ENCODE data around the gene DOCK9. TPM values are rescaled to one million over a fixed set of nuclear protein-coding genes. Genes with fewer than 3 reads are reported as not detected.

Gene DOCK9
- total RNA-seq, 1 experiment from 2014 or later = 4.5 TPM

DNA sequence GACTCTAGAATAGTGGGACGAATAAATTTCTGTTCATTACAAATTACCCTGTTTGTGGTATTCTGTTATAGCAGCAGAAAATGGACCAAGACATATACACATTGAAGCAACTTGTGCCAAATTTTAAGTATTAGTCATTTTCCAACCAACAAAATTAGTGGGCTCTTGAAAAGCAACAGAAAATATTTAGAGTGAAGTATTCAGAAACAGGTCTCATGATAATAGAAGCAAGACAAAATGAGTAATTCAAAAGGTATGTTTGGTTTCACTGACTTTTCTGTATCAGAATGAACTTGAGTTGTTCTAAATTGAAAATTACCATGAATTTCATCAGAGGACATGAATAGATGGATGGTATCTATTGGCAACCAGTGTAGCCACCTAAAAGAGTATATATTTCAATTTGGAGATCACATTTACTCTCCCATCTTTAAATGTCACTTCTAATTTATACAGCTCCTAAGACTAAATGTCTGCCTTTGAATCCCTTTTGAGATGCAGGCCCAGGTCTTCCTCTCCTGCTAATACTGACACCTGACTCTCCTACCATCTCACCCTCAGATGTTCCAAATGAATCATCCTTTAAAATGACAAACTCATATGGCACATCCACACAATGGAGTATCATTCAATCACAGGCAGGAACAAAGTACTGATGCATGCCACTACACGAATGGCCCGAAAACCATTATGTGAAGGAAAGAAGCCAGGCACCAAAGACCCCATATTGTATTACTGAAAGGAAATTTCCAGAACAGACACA is 40.7 kb upstream of the DOCK9 start:
- Histone ChIP-seq H3K27me3 (replicated peaks; ENCODE audit: insufficient read depth, low read depth, low read length, poor library complexity) (no peaks in the 10 kb centered on the region), H3K36me3 (ENCODE audit: insufficient read depth, low read length, poor library complexity, severe bottlenecking) (no peaks in the 10 kb centered on the region), H3K9me3 (ENCODE audit: low read depth, low read length, poor library complexity, severe bottlenecking) (no peaks in the 10 kb centered on the region), H3K4me1 (ENCODE audit: insufficient read depth, low read length, poor library complexity, severe bottlenecking) (no peaks in the 10 kb centered on the region), H3K4me3 (ENCODE audit: low read depth, low read length, poor library complexity, severe bottlenecking) (no peak overlapping the region), H3K27ac (ENCODE audit: low read depth, low read length, poor library complexity, severe bottlenecking) (no peak overlapping the region)
- ChIA-PET POLR2A (ENCODE audit: low non-redundant PET) (no interaction called here), CTCF (no interaction called here)
- no peak for DNase-seq (ENCODE audit: low spot score)
- intact Hi-C loops (cut with micrococcal nuclease; ENCODE audit: unreplicated experiment) = no loop called here
- no TSS peak for BruUV-seq (replicated peaks)
- no peak for TF ChIP-seq CTCF (conservative IDR thresholded peaks at IDR 0.05; ENCODE audit: low read depth, low read length)
- no peak for TF ChIP-seq EZH2 (IDR thresholded peaks at IDR 0.05; ENCODE audit: borderline replicate concordance, low read depth, low read length, poor library complexity, severe bottlenecking)

DNA sequence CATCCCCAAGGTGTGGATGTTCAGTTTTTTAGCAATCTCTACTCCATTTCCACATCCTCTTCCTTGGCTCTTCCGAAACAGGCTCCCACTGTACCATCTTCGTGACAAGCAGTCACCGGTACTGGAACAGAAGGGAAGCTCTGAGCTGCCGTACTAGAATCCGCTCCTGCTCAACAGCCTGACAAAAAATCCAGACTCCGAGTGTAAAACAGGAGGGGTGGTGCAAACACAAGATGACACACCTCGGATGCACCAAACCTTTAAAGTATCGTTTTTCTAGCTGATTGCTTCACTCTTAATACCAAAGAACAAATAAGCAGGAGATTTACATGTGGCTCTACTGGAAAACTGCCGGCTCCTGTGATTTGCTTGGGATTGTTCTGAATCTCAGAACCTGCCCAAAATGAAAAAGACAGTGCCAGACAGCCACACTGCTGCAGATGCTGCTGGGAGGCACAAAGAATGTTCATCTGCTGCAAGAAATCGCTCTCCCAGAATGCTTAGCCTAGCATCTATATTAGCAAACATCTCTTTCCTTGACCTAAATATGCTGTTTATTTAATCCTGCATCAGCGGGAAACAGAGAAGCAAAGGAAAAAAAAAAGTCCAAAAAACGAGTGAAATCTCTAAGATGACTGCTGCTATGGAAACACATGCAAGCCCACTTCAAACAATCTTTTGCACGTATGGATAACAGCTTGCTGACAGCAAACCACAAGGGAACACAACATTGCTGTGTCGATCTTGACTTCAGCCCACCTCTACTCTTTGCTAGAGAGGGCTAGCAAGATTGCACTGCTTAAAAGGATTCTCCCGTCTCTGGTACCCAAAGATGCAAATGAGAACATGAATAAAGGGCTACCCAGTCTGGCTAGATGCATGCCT is 38.0 kb upstream of the DOCK9 start:
- Histone ChIP-seq H3K9me3 (ENCODE audit: low read depth, low read length, poor library complexity, severe bottlenecking) (no peaks in the 10 kb centered on the region), H3K4me3 (ENCODE audit: low read depth, low read length, poor library complexity, severe bottlenecking) (no peak overlapping the region), H3K4me1 (ENCODE audit: insufficient read depth, low read length, poor library complexity, severe bottlenecking) (no peaks in the 10 kb centered on the region), H3K27ac (ENCODE audit: low read depth, low read length, poor library complexity, severe bottlenecking) (no peak overlapping the region), H3K36me3 (ENCODE audit: insufficient read depth, low read length, poor library complexity, severe bottlenecking) (no peaks in the 10 kb centered on the region), H3K27me3 (replicated peaks; ENCODE audit: insufficient read depth, low read depth, low read length, poor library complexity) (no peaks in the 10 kb centered on the region)
- DNase-seq (ENCODE audit: low spot score) = no peak
- TF ChIP-seq EZH2 (IDR thresholded peaks at IDR 0.05; ENCODE audit: borderline replicate concordance, low read depth, low read length, poor library complexity, severe bottlenecking) (no peak), CTCF (conservative IDR thresholded peaks at IDR 0.05; ENCODE audit: low read depth, low read length) (no peak)
- ChIA-PET CTCF (no interaction called here), POLR2A (ENCODE audit: low non-redundant PET) (no interaction called here)
- intact Hi-C loops (cut with micrococcal nuclease; ENCODE audit: unreplicated experiment) = no loop called here
- BruUV-seq (replicated peaks) = no TSS peak

- no TSS peak for BruUV-seq (replicated peaks)
- H3K27me3 ChIP-seq (replicated peaks; ENCODE audit: insufficient read depth, low read depth, low read length, poor library complexity) = no peaks in the 10 kb centered on the region
- no peaks in the 10 kb centered on the region for H3K4me1 ChIP-seq (ENCODE audit: insufficient read depth, low read length, poor library complexity, severe bottlenecking)
- ChIA-PET POLR2A (ENCODE audit: low non-redundant PET) (no interaction called here), CTCF (no interaction called here)
- H3K9me3 ChIP-seq (ENCODE audit: low read depth, low read length, poor library complexity, severe bottlenecking) = no peaks in the 10 kb centered on the region
- H3K36me3 ChIP-seq (ENCODE audit: insufficient read depth, low read length, poor library complexity, severe bottlenecking) = no peaks in the 10 kb centered on the region
- H3K4me3 ChIP-seq (ENCODE audit: low read depth, low read length, poor library complexity, severe bottlenecking) = no peak overlapping the region
- no peak for DNase-seq (ENCODE audit: low spot score)
- H3K27ac ChIP-seq (ENCODE audit: low read depth, low read length, poor library complexity, severe bottlenecking) = no peak overlapping the region
- intact Hi-C loops (cut with micrococcal nuclease; ENCODE audit: unreplicated experiment) = no loop called here
- no peak for TF ChIP-seq EZH2 (IDR thresholded peaks at IDR 0.05; ENCODE audit: borderline replicate concordance, low read depth, low read length, poor library complexity, severe bottlenecking)
- no peak for TF ChIP-seq CTCF (conservative IDR thresholded peaks at IDR 0.05; ENCODE audit: low read depth, low read length)
These were observed 36.7 kb upstream of the DOCK9 start for GRCh38 chr13:99014522-99014921.

Measured in A673 (cell line).